ENCODE data around the gene PIK3AP1. TPM values are rescaled to one million over a fixed set of nuclear protein-coding genes. Genes with fewer than 3 reads are reported as not detected.

The PIK3AP1 gene
- polyA plus RNA-seq, 2 of the 4 experiments (the other 2 are of a cell fraction) = 1.6 to 3.2 TPM

DNA sequence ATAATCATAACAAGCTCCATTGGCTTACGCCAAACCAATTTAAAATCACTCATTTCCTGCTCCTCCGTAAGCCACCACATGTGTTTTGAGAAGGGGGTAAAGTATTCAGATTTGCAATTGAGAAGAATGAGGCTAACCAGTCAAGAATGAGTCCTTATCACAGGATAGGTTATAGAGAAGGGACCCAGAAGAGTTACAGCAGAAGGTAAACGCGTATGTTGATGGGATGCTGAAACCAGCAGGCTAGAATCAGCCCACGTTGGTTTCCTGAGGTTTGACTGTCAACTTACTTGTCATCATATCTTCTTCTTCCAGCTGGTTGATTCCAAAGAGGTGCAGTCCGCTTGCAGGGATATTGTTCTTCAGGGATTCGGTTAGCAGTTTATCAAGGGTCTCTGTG, 69.4 kb downstream of the PIK3AP1 start:
- no peak for DNase-seq (ENCODE audit: low read depth in 1 of 2, low spot score in 1 of 2)
- no peaks in the 10 kb centered on the region for H3K9me3 ChIP-seq
- no peak overlapping the region for H3K4me2 ChIP-seq
- CTCF ChIA-PET = interaction anchor here (1.1 to 2.7 kb wide), 3 partner anchors 10 to 70 kb away, joined by 3 to 20 read pairs (median 4); partner anchors contain the start of gene PIK3AP1
- H3K27ac ChIP-seq = no peak overlapping the region
- no peak overlapping the region for H3K4me3 ChIP-seq
- no peak for FAIRE-seq
- ATAC-seq = no peak
- TF ChIP-seq JUNB (IDR thresholded peaks at IDR 0.05) = no peak
- TF ChIP-seq HEYL (CRISPR knock-in tag; IDR thresholded peaks at IDR 0.05) = no peak
- no peak for TF ChIP-seq FOSL2 (IDR thresholded peaks at IDR 0.05)
- TF ChIP-seq FOSL2 (CRISPR knock-in tag; IDR thresholded peaks at IDR 0.05) = no peak
- no peak for TF ChIP-seq E2F6 (IDR thresholded peaks at IDR 0.05; ENCODE audit: borderline replicate concordance, low read depth)
- POLR2A ChIA-PET = no interaction called here
- no peaks in the 10 kb centered on the region for H3K4me1 ChIP-seq
- WGBS (ENCODE audit: missing lambda C conversion rate) = 72% methylated on average over 7 of the region's 7 CpGs

DNA sequence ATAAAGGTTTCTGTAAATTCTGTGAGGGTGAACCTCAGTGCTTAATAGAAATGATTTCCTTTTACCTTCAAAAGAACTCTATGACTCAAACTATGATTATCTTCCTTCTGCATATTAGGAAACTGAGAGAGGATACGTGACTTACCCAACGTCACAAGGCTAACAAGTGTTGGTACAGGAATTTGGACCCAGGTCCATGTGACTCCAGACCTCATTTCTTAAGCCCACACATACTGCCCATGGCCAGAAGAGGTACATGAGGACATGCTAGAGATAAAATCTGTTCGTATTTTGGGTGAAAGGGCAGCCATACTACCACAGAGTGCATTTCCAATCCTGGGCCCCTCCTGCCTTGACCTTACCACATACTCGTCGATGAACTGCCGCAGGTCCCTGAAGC, 72.0 kb downstream of the PIK3AP1 start:
- no peak overlapping the region for H3K4me3 ChIP-seq
- no peak overlapping the region for H3K27ac ChIP-seq
- no peak for ATAC-seq
- H3K4me2 ChIP-seq = no peak overlapping the region
- no peaks in the 10 kb centered on the region for H3K9me3 ChIP-seq
- no peaks in the 10 kb centered on the region for H3K4me1 ChIP-seq
- TF ChIP-seq MYC (IDR thresholded peaks at IDR 0.05; ENCODE audit: borderline replicate concordance, low read length) (no peak), RARB (CRISPR knock-in tag; IDR thresholded peaks at IDR 0.05) (no peak), ESRRA (IDR thresholded peaks at IDR 0.05; ENCODE audit: borderline replicate concordance, low read length) (no peak), HOXA7 (CRISPR knock-in tag; IDR thresholded peaks at IDR 0.05) (no peak), BHLHE40 (IDR thresholded peaks at IDR 0.05; ENCODE audit: low read depth, low read length) (no peak), POLR2A (IDR thresholded peaks at IDR 0.05; ENCODE audit: low read length) (no peak), ZFP36 (IDR thresholded peaks at IDR 0.05; ENCODE audit: borderline replicate concordance, partially characterized antibody) (no peak), HEYL (CRISPR knock-in tag; IDR thresholded peaks at IDR 0.05) (no peak), RFX5 (IDR thresholded peaks at IDR 0.05) (no peak)
- TF ChIP-seq, protein P1, sequence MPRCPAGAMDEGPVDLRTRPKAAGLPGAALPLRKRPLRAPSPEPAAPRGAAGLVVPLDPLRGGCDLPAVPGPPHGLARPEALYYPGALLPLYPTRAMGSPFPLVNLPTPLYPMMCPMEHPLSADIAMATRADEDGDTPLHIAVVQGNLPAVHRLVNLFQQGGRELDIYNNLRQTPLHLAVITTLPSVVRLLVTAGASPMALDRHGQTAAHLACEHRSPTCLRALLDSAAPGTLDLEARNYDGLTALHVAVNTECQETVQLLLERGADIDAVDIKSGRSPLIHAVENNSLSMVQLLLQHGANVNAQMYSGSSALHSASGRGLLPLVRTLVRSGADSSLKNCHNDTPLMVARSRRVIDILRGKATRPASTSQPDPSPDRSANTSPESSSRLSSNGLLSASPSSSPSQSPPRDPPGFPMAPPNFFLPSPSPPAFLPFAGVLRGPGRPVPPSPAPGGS (IDR thresholded peaks at IDR 0.05) = no peak
- no peak for DNase-seq (ENCODE audit: low read depth in 1 of 2, low spot score in 1 of 2)
- FAIRE-seq = no peak
- POLR2A ChIA-PET = no interaction called here
- CTCF ChIA-PET = interaction anchor here (0.6 to 1.4 kb wide), 2 partner anchors 25 to 388 kb away, joined by 3 read pairs; no protein-coding TSS in a partner anchor
- WGBS (ENCODE audit: missing lambda C conversion rate) = 60% methylated on average over 5 of the region's 6 CpGs

GRCh38 chr10:96647466-96647865, 72.8 kb downstream of the PIK3AP1 start:
- FAIRE-seq = no peak
- 48% methylated on average over 6 of the region's 6 CpGs for WGBS (ENCODE audit: missing lambda C conversion rate)

More at GRCh38 chr10:96647466-96647865, 72.8 kb downstream of the PIK3AP1 start:
- no peaks in the 10 kb centered on the region for H3K4me1 ChIP-seq
- H3K9me3 ChIP-seq = no peaks in the 10 kb centered on the region
- no peak overlapping the region for H3K4me3 ChIP-seq
- DNase-seq (ENCODE audit: low read depth in 1 of 2, low spot score in 1 of 2) (no peak), ATAC-seq (no peak)
- ChIA-PET POLR2A (no interaction called here), CTCF (no interaction called here)
- no peak overlapping the region for H3K4me2 ChIP-seq
- TF ChIP-seq EHF (CRISPR knock-in tag; IDR thresholded peaks at IDR 0.05) (no peak), HMGXB4 (CRISPR knock-in tag; IDR thresholded peaks at IDR 0.05; ENCODE audit: borderline replicate concordance) (no peak), HEYL (CRISPR knock-in tag; IDR thresholded peaks at IDR 0.05) (no peak), RAD21 (conservative IDR thresholded peaks at IDR 0.05 in 1 of 2, IDR thresholded peaks at IDR 0.05 in 1 of 2) (no peak), PHF8 (IDR thresholded peaks at IDR 0.05; ENCODE audit: borderline replicate concordance, low read depth) (no peak), RFX5 (IDR thresholded peaks at IDR 0.05) (no peak), RCOR1 (IDR thresholded peaks at IDR 0.05; ENCODE audit: low read depth, low read length) (no peak), MYC (IDR thresholded peaks at IDR 0.05; ENCODE audit: borderline replicate concordance, low read length) (no peak), FOSB (CRISPR knock-in tag; IDR thresholded peaks at IDR 0.05) (no peak), ZC3H11A (IDR thresholded peaks at IDR 0.05) (no peak), SREBF2 (IDR thresholded peaks at IDR 0.05) (no peak), CEBPB (IDR thresholded peaks at IDR 0.05) (no peak)
- TF ChIP-seq, protein P2, sequence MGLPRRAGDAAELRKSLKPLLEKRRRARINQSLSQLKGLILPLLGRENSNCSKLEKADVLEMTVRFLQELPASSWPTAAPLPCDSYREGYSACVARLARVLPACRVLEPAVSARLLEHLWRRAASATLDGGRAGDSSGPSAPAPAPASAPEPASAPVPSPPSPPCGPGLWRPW (IDR thresholded peaks at IDR 0.05) = no peak
- TF ChIP-seq, protein P3, sequence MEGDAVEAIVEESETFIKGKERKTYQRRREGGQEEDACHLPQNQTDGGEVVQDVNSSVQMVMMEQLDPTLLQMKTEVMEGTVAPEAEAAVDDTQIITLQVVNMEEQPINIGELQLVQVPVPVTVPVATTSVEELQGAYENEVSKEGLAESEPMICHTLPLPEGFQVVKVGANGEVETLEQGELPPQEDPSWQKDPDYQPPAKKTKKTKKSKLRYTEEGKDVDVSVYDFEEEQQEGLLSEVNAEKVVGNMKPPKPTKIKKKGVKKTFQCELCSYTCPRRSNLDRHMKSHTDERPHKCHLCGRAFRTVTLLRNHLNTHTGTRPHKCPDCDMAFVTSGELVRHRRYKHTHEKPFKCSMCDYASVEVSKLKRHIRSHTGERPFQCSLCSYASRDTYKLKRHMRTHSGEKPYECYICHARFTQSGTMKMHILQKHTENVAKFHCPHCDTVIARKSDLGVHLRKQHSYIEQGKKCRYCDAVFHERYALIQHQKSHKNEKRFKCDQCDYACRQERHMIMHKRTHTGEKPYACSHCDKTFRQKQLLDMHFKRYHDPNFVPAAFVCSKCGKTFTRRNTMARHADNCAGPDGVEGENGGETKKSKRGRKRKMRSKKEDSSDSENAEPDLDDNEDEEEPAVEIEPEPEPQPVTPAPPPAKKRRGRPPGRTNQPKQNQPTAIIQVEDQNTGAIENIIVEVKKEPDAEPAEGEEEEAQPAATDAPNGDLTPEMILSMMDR (IDR thresholded peaks at IDR 0.05) = no peak
- no peak overlapping the region for H3K27ac ChIP-seq
